NCI-H1092 treated with DMSO at 0.1 percent for 48 hours (cell line): ENCODE measurements around the gene TBC1D16.

ENCODE experiments used
- DNase-seq: peaks from one replicate; lab custom pipeline; 2025; lab: John Stamatoyannopoulos, UW

The TBC1D16 gene

DNA sequence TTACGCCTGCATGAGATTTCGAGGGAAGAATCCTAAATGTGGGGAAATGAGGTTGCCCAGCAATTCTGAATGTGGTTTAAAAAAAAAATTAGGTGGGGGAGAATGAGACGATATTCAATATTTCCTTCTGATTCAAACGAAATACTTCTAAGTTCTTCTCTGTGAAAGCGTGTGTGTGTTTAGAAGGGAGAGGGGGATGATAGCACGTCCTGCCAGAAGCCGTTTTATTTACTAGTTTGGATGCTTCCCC is 47.8 kb downstream of the TBC1D16 start:
- no peak for DNase-seq

GRCh38 chr17:79987187-79987934 is 48.3 kb downstream of the TBC1D16 start:
- DNase-seq: no peak

DNA sequence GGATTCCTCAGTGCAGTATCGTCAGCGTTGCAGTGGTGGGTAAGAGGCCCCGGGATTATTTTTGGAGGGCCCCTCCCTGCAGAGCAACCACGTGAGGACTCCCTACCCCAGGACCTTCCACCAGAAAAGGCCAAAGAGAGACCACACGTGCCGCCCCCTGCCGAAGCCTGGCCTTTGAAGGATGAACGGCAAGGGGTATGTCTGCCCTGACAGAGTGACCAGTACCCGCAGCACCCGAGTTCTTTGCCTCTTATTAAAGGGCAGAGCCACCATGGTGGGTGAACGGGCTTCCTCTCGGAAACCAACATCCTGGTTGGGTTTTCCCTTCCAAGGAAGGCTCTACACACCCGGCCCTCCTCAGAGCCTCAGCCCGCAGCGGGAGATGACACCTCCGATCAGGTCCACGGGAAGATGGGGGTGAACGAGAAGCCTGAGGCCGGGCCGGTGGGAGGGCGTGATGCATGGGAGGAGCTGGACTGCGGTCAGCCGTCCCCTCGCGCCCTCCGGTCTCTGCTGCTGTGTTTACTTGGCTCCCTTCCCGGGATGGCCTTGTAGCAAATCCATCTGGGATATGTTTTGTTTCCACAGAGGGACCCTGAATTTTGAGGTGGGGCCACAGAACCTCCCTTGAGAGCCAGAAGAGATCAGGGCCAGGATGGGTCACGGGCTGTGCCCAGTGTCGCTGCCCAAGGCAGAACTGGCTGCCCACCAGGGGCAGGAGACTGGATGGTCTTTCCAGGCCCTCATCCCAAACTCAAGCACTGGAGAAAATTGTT is 49.1 kb downstream of the TBC1D16 start:
- DNase-seq: no peak

DNA sequence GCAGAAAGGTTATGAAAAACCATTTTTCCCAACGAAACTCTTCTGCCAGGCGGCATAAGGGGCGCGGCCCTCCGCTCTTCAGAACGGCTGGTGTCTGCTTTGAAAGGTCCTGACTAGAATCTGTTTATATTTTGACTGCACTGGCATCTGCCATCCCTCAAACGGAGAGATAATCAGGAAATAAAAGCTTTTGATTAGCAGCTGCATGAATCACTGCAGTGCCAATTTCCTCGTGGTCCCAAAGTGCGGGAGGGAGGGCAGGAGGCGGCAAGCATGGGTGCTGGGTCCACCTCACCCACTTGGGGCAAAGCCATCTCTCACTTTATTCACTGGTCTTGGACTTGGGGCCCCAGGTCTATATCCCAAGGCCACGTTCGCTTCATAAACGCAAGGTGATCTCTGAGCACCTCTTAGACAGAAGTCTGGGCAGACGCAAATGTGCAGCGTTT is 49.7 kb downstream of the TBC1D16 start:
- DNase-seq: no peak

- no peak for DNase-seq
Observed at GRCh38 chr17:79985361-79985942, 50.2 kb downstream of the TBC1D16 start.

GRCh38 chr17:79984877-79985276 is 50.8 kb downstream of the TBC1D16 start:
- no peak for DNase-seq

GRCh38 chr17:79984045-79984840 is 51.4 kb downstream of the TBC1D16 start:
- DNase-seq: no peak

- DNase-seq: no peak
Observed at GRCh38 chr17:79983456-79983855, 52.2 kb downstream of the TBC1D16 start.

DNA sequence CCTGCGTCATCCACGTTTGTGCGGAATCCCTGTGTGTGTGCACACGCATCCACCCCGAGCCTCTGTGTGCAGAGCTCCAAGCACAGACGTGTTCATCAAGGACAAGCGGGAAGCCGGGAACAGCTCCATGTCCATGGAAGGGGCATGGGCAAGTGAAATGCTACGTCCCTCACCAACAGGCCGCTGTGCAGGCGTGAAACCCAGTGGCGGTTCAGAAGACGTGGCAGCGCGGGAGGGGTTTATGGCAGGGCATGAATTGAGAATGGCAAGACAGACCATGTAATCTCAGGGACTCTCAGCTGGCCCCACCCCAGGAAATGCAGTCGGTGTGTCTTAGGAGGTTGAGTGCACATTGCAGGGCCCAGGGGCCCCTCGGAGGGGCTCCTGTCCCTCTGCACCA is 52.7 kb downstream of the TBC1D16 start:
- no peak for DNase-seq

DNA sequence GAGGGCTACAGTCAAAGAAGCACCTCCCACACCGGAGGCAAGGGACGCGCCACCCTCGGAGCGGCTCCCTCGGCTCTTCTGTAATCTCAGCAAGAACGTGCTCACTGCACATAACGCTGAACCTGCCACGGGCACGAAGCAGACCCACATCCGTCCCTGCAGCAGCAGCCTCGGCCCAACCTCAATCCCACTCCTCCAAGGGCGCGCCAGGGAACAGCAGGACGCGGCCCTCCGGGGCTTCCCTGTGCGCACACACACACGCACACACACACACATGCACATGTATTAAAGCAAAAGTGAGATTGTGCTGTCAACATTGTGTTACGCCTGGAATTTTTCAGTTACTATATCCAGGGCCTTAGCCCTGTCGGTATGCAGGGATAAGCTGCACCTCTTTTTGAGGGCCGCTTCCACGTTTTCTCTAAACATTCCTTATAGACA is 54.0 kb downstream of the TBC1D16 start:
- no peak for DNase-seq

DNA sequence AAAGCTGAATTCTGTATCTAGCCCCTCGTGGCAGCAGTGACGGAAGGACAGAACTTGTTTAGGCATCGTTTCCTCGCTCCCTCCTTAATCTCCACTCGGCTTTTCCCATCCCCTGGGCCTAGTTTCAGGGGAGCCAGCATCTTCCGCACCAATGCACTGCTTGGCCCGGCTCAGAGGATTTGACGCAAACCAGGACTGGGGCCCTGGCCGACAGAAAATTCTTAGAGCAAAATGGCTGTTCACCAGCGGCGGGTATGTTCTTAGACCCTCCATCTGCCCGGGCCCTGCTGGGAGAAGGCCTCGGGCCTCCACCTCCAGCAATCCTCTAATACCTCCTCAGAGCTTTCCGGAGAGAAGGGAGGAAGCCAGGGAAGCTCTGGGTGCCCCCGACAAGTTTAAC is 54.6 kb downstream of the TBC1D16 start:
- DNase-seq: no peak

DNA sequence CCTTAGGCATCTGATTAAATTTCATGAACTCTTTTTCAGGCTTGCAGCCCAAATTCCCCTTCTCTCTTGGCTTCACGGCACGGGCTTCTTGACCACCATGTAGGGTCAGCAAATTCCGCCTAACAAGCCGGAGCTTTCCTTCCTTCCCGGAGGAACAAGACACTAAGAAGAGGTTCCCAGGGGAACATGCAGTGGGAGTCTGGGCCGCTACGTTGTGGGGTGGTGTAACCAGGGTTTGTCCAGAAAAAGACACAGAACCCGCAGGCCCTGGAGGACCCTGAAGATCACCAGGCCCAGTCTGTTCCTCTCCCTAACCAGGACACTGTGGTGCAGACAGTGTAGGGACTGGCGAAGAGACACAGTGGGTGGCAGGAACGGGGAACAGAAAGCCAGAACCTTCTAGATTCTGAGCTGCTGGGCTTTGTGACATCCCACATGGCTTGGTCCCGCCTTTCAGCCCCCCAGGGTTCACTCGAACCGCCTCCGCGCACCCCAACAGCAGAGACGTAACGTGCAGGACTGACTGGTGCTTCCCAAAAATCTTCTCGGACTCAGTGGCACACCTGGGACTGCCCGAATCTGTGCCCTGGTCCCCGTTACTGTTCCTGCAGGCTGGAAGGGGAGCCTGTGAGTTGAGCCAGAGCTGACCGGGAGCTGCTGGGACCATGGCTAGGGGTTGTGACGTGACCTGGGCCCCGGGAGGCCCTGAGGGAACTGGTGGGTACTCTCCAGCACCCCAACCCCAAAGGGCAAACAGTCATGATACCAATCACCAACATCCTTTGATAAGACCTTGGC is 55.2 kb downstream of the TBC1D16 start:
- DNase-seq: no peak

DNA sequence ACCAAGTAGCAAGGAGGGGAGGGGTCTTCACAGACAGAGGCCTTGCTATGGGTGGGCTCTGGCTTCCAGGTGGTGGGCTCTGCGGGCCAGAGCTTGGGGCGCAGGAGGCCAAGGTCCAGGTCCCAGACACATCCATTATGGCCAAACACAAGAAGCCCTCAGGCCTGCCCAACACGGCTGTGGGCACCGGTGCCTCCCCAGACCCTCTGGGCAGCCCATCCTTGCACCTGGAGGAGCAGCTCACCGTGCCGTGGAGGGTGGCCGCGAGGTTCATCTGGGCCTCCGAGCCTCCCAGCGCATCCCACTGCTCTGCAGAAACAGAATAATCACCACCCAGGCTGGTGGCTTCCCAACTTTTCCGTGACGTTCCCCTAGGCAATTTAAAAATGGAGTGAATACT is 55.9 kb downstream of the TBC1D16 start:
- DNase-seq: no peak

GRCh38 chr17:79979221-79979741 is 56.4 kb downstream of the TBC1D16 start:
- no peak for DNase-seq

DNA sequence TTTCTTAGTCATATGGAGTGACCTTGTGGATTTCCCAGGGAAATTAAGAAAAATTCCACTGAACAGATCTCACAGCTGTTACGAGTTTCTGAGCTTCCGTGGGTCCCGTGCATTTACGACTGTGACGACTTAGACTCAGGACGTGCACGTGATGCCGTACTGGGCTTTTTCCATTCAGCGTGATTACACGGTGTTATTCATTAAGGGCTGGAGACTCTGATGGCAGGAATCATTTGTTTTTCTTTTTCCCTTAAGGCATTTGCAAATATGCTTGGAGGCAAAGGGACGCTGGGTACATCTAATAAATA is 57.2 kb downstream of the TBC1D16 start:
- no peak for DNase-seq

DNA sequence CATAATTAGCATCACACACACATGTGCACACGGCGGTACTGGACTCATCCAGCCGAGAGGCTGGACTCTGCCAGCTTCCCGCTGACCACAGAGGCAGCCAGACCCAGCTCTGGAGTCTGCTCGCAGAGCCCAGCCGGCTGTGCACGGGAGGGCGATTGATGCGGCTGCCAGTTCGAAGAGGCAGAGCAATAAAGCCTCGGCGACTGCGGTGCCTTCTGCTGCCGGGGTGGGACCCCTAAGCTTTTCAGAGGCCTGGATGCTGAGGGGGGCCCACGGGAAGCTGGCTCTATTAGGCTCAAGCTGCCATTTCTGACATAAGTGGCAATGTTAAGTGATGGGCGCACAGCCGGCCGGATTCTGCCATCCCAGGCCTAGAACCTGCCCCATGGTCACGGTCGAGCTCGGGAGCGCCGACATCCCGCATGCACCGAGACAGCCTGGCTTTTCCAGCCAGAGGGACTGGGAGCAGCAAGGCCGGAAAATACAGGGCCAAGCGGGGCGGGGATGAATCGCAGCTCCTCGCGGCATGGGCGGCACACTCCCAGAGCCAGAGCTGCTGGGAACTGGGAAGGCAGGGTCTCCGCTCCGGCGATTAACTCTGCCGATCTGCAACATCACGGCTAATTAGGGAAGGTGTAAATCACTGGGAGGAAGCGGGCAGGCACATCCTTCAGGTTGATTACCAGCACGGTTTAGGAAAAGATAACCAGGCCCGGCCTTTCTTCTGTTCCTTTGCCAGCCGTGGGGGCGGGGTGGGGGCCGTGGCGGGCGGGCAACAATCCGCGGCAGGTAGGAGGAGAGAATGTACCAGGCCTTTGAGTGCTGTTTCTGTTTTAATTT is 57.7 kb downstream of the TBC1D16 start:
- no peak for DNase-seq

GRCh38 chr17:79977161-79977631 is 58.5 kb downstream of the TBC1D16 start:
- DNase-seq: no peak

DNA sequence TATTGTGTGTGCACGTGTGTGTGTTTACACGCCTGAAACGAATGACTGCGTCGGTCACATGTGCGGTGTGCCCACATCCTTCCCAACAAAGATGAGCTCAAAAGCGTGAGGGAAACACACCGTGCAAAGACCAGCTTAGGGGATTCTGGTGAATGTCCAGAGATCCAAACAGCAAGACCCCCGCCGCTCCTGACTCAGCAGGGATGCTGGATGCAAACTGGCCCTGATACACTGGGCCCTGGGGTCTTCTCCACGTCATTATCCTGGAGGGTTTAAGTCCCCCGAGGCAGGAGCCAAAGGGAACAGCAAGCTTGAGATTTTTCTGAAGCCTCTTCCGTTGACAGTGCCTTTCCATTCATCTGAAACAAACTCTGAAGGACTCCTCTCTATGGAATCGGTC is 59.2 kb downstream of the TBC1D16 start:
- DNase-seq: no peak

- DNase-seq: no peak
Observed at GRCh38 chr17:79975498-79976134, 60.1 kb downstream of the TBC1D16 start.
